HUES6 (cell line): ENCODE data around the gene SH3RF3.

Experiments
- H3K27ac ChIP-seq: 2 replicates; pipeline ENCODE4 v1.7.0; 2013; ENCODE audit warnings: low read depth, mild to moderate bottlenecking, low read length, inconsistent platforms
- H3K27me3 ChIP-seq: 2 replicates; pipeline ENCODE4 v1.6.1; 2013; ENCODE audit warnings: low read length; ENCODE audit not compliant: control insufficient read depth, insufficient read depth
- H3K36me3 ChIP-seq: 2 replicates; pipeline ENCODE4 v1.6.1; 2013; ENCODE audit warnings: low read length; ENCODE audit not compliant: control insufficient read depth, insufficient read depth
- H3K4me1 ChIP-seq: 2 replicates; pipeline ENCODE4 v1.6.1; 2013; ENCODE audit warnings: low read length; ENCODE audit not compliant: control insufficient read depth, insufficient read depth
- H3K4me3 ChIP-seq: 2 replicates; pipeline ENCODE4 v1.5.1; 2013; ENCODE audit warnings: low read depth, low read length
- H3K9ac ChIP-seq: one replicate; pipeline ENCODE4 v1.6.1; 2013; ENCODE audit warnings: mild to moderate bottlenecking, low read length
- H3K9me3 ChIP-seq: 2 replicates; pipeline ENCODE4 v1.6.1; 2013; ENCODE audit warnings: low read depth, low read length; ENCODE audit not compliant: control insufficient read depth, insufficient read depth

The SH3RF3 gene

GRCh38 chr2:109542384-109542783 is 413.4 kb downstream of the SH3RF3 start:
- no peak overlapping the region for H3K4me3 ChIP-seq
- H3K36me3 ChIP-seq: peaks cover 9% of the 10 kb centered on the region
- no peaks in the 10 kb centered on the region for H3K27me3 ChIP-seq
- H3K4me1 ChIP-seq: no peaks in the 10 kb centered on the region; the same call in 1 of the 2 replicates
- no peak overlapping the region for H3K27ac ChIP-seq
- no peaks in the 10 kb centered on the region for H3K9me3 ChIP-seq
- H3K9ac ChIP-seq: no peak overlapping the region

- Histone ChIP-seq H3K9ac (no peak overlapping the region), H3K36me3 (peaks cover 9% of the 10 kb centered on the region), H3K9me3 (no peaks in the 10 kb centered on the region), H3K27me3 (no peaks in the 10 kb centered on the region), H3K4me1 (no peaks in the 10 kb centered on the region; the same call in 1 of the 2 replicates), H3K4me3 (no peak overlapping the region), H3K27ac (no peak overlapping the region)
Observed at GRCh38 chr2:109545828-109546713, 417.1 kb downstream of the SH3RF3 start.

- Histone ChIP-seq H3K36me3 (peaks cover 12% of the 10 kb centered on the region), H3K27me3 (no peaks in the 10 kb centered on the region), H3K9ac (no peak overlapping the region), H3K27ac (no peak overlapping the region), H3K9me3 (no peaks in the 10 kb centered on the region), H3K4me3 (no peak overlapping the region), H3K4me1 (no peaks in the 10 kb centered on the region; the same call in 1 of the 2 replicates)
Observed at GRCh38 chr2:109547280-109547679, 418.3 kb downstream of the SH3RF3 start.

DNA sequence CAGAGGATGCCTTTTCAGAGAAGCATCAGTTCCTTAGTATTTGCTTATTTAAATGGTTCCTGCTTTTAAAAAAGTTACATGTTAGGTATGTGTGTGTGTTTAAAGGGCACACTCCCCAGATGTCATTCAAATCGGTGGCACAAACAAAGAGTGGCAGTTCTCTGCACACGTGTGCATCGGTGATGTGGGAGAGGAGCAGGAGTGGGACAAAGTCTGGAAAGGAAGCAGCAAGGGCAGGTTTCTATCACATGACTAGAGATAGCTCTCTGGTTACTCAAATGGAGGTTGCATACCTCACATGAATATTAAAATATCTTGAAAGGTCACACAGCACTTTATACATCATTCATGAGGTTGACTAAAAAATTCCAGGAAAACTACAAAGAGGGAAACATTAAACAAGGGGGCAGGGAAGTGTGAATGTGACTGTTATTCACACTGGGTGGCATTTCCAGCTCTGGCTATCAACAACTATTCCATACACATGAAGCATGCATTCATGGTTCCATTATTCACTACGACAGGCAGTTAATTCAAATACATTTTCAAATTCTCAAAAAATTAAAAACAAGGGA is 420.1 kb downstream of the SH3RF3 start:
- Histone ChIP-seq H3K4me1 (no peaks in the 10 kb centered on the region; the same call in 1 of the 2 replicates), H3K4me3 (no peak overlapping the region), H3K9ac (no peak overlapping the region), H3K9me3 (0 out of 2 replicates have a peak, but pooled peaks cover 3% of the 10 kb centered on the region), H3K27me3 (no peaks in the 10 kb centered on the region), H3K27ac (no peak overlapping the region), H3K36me3 (peaks cover 23% of the 10 kb centered on the region)
